ENCODE measurements around the gene SNX14. TPM values are rescaled to one million over a fixed set of nuclear protein-coding genes. Genes with fewer than 3 reads are reported as not detected.
A peak's percentile ranks its signal among the peaks of the same experiment; 100 is the strongest.

The SNX14 gene
- total RNA-seq, 1 experiment from 2014 or later = 65.4 TPM

DNA sequence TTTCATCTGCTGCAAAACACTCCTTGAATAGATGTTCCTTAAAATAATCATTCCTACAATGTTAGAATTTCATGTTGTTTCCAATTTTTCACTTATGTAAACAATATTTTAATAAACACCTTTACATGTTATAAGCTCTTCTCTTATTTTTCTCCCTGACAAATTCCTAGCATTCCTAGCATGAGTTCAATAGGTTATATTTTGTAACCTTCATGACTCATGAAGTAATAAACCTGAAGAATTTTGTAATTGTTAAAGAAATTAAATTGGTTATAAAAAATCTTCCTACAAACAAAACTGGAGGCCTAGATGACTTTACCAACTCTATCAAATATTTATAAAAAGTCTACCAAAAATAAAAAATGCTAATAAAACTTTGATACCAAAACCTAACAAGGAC lies 77.5 kb downstream of the SNX14 start:
- H3K4me1 ChIP-seq (ENCODE audit: insufficient read depth, low read length) = peaks cover 10% of the 10 kb centered on the region
- no peak overlapping the region for H3K27ac ChIP-seq (ENCODE audit: low read length)
- no peaks in the 10 kb centered on the region for H3K9me2 ChIP-seq (replicated peaks; ENCODE audit: low read length)
- H3K9ac ChIP-seq (ENCODE audit: low read length) = no peak overlapping the region
- POLR2A ChIA-PET (ENCODE audit: unreplicated experiment) = no interaction called here
- no peaks in the 10 kb centered on the region for H3F3A ChIP-seq (ENCODE audit: low read length, unreplicated experiment)
- no peak overlapping the region for H3K4me3 ChIP-seq (ENCODE audit: low read length)
- 0 out of 2 replicates have a peak overlapping the region, but pooled peaks have one; percentile 2 for H3K4me2 ChIP-seq (ENCODE audit: low read length)
- H3K27me3 ChIP-seq (ENCODE audit: low read length) = no peaks in the 10 kb centered on the region
- BruUV-seq (replicated peaks) = no TSS peak
- no peak overlapping the region for H2AFZ ChIP-seq (ENCODE audit: low read length)
- no peaks in the 10 kb centered on the region for H3K79me2 ChIP-seq (ENCODE audit: low read length)
- H3K9me3 ChIP-seq (ENCODE audit: low read length) = no peaks in the 10 kb centered on the region
- TF ChIP-seq EZH2 (IDR thresholded peaks at IDR 0.05; ENCODE audit: low read length, unreplicated experiment) (no peak), CTCF (conservative IDR thresholded peaks at IDR 0.05; ENCODE audit: low read depth, low read length) (no peak), EZH2phosphoT487 (IDR thresholded peaks at IDR 0.05; ENCODE audit: borderline replicate concordance, low read length) (no peak)
- CTCF ChIA-PET = no interaction called here
- intact Hi-C loops (cut with micrococcal nuclease) = no loop called here
- no peak; the same call in 1 of the 2 replicates for ATAC-seq
- peaks cover 22% of the 10 kb centered on the region for H3K36me3 ChIP-seq (ENCODE audit: low read depth, low read length)
- peak; percentile 53 for DNase-seq
- H4K20me1 ChIP-seq (ENCODE audit: low read length) = no peaks in the 10 kb centered on the region

DNA sequence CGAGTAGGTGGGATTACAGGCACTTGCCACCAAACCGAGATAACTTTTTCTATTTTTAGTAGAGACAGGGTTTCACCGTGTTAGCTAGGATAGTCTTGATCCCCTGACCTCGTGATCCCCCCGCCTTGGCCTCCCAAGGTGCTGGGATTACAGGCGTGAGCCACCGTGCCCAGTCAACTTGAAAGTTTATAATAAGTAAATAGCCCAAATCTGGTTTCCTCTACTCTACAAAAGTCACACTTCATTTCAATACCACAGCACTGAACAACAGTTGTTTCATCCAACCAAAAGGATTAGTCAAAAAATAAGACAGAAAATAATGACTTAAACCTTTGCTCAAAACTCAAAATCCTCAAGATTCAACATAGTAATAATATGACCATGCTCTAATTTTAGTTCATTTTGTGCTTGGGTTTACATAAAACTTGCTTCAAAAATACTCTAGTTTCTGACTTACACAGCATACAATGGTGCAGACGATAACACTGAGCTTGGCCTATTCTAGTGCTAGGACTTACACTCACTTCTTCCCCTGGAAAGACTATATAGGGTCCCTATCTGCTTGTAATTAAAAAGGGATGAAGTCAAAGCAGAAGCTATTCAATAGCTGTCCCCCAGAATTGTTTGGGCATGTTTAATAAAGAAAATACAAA lies 87.1 kb downstream of the SNX14 start:
- no peaks in the 10 kb centered on the region for H3K9me3 ChIP-seq (ENCODE audit: low read length)
- intact Hi-C loops (cut with micrococcal nuclease) = no loop called here
- no peak overlapping the region for H3K4me3 ChIP-seq (ENCODE audit: low read length)
- TF ChIP-seq CTCF (conservative IDR thresholded peaks at IDR 0.05; ENCODE audit: low read depth, low read length) (no peak), EZH2 (IDR thresholded peaks at IDR 0.05; ENCODE audit: low read length, unreplicated experiment) (no peak), EZH2phosphoT487 (IDR thresholded peaks at IDR 0.05; ENCODE audit: borderline replicate concordance, low read length) (no peak)
- H3K9me2 ChIP-seq (replicated peaks; ENCODE audit: low read length) = no peaks in the 10 kb centered on the region
- no peaks in the 10 kb centered on the region for H4K20me1 ChIP-seq (ENCODE audit: low read length)
- DNase-seq (no peak), ATAC-seq (no peak)
- no peaks in the 10 kb centered on the region for H3F3A ChIP-seq (ENCODE audit: low read length, unreplicated experiment)
- POLR2A ChIA-PET (ENCODE audit: unreplicated experiment) = no interaction called here
- no peak overlapping the region for H2AFZ ChIP-seq (ENCODE audit: low read length)
- no peaks in the 10 kb centered on the region for H3K27me3 ChIP-seq (ENCODE audit: low read length)
- no peaks in the 10 kb centered on the region for H3K79me2 ChIP-seq (ENCODE audit: low read length)
- H3K27ac ChIP-seq (ENCODE audit: low read length) = no peak overlapping the region
- H3K9ac ChIP-seq (ENCODE audit: low read length) = no peak overlapping the region
- no peak overlapping the region for H3K4me2 ChIP-seq (ENCODE audit: low read length)
- CTCF ChIA-PET = no interaction called here
- BruUV-seq (replicated peaks) = no TSS peak
- no peaks in the 10 kb centered on the region for H3K4me1 ChIP-seq (ENCODE audit: insufficient read depth, low read length)
- peaks cover 6% of the 10 kb centered on the region; the same call in 1 of the 2 replicates for H3K36me3 ChIP-seq (ENCODE audit: low read depth, low read length)

GRCh38 chr6:85498596-85499258 lies 94.9 kb downstream of the SNX14 start:
- BruUV-seq (replicated peaks) = no TSS peak
- Histone ChIP-seq H3F3A (ENCODE audit: low read length, unreplicated experiment) (no peaks in the 10 kb centered on the region), H3K4me2 (ENCODE audit: low read length) (no peak overlapping the region), H3K4me3 (ENCODE audit: low read length) (no peak overlapping the region), H3K36me3 (ENCODE audit: low read depth, low read length) (no peaks in the 10 kb centered on the region), H3K4me1 (ENCODE audit: insufficient read depth, low read length) (peaks cover 17% of the 10 kb centered on the region), H2AFZ (ENCODE audit: low read length) (no peak overlapping the region), H4K20me1 (ENCODE audit: low read length) (no peaks in the 10 kb centered on the region), H3K27me3 (ENCODE audit: low read length) (no peaks in the 10 kb centered on the region), H3K79me2 (ENCODE audit: low read length) (no peaks in the 10 kb centered on the region), H3K9ac (ENCODE audit: low read length) (no peak overlapping the region), H3K9me2 (replicated peaks; ENCODE audit: low read length) (no peaks in the 10 kb centered on the region), H3K9me3 (ENCODE audit: low read length) (no peaks in the 10 kb centered on the region), H3K27ac (ENCODE audit: low read length) (no peak overlapping the region)
- CTCF ChIA-PET = no interaction called here
- DNase-seq (peak; percentile 91), ATAC-seq (peak; percentile 85)
- POLR2A ChIA-PET (ENCODE audit: unreplicated experiment) = interaction anchor here (0.6 kb wide), 2 partner anchors 49 to 128 kb away, joined by 9 to 16 read pairs; partner anchors contain the start of gene NT5E
- TF ChIP-seq EZH2 (IDR thresholded peaks at IDR 0.05; ENCODE audit: low read length, unreplicated experiment) (no peak), CTCF (conservative IDR thresholded peaks at IDR 0.05; ENCODE audit: low read depth, low read length) (no peak), EZH2phosphoT487 (IDR thresholded peaks at IDR 0.05; ENCODE audit: borderline replicate concordance, low read length) (no peak)
- intact Hi-C loops (cut with micrococcal nuclease) = no loop called here

Measured in PC-3 (cell line).